ENCODE results near the gene GET4.
"Not testable (repeated sequence)": the region's sequence is repeated elsewhere in the genome, so short reads cannot be mapped to it uniquely, and the experiment has no call there.

The GET4 gene

GRCh38 chr7:916291-916941 lies 40.1 kb downstream of the GET4 start:
- DNase-seq = no peak

GRCh38 chr7:917255-918117 lies 41.1 kb downstream of the GET4 start:
- no peak for DNase-seq

GRCh38 chr7:918118-918425 lies 41.7 kb downstream of the GET4 start:
- no peak for DNase-seq

- DNase-seq = no peak
Observed at GRCh38 chr7:918441-919113, 42.2 kb downstream of the GET4 start.

GRCh38 chr7:919114-919442 lies 42.7 kb downstream of the GET4 start:
- no peak for DNase-seq

GRCh38 chr7:919924-920341 lies 43.6 kb downstream of the GET4 start:
- DNase-seq = no peak

GRCh38 chr7:920351-921070 lies 44.2 kb downstream of the GET4 start:
- no peak for DNase-seq

- no peak for DNase-seq
Observed at GRCh38 chr7:921071-921461, 44.7 kb downstream of the GET4 start.

GRCh38 chr7:921581-922333 lies 45.4 kb downstream of the GET4 start:
- no peak for DNase-seq

GRCh38 chr7:922334-923107 lies 46.2 kb downstream of the GET4 start:
- peak; percentile 46 for DNase-seq

- peak; percentile 90 for DNase-seq
Observed at GRCh38 chr7:923108-924041, 47.0 kb downstream of the GET4 start.

- DNase-seq = not testable (repeated sequence)
Observed at GRCh38 chr7:924042-924441, 47.7 kb downstream of the GET4 start.

- DNase-seq = peak; percentile 44
Observed at GRCh38 chr7:924541-925231, 48.3 kb downstream of the GET4 start.

- DNase-seq = peak; percentile 69
Observed at GRCh38 chr7:925601-926000, 49.2 kb downstream of the GET4 start.

GRCh38 chr7:926061-927030 lies 50.0 kb downstream of the GET4 start:
- no peak for DNase-seq

GRCh38 chr7:927031-927671 lies 50.8 kb downstream of the GET4 start:
- DNase-seq = no peak

- DNase-seq = no peak
Observed at GRCh38 chr7:929311-929711, 53.0 kb downstream of the GET4 start.
